ENCODE measurements around the gene MYO5B. TPM values are rescaled to one million over a fixed set of nuclear protein-coding genes. Genes with fewer than 3 reads are reported as not detected.

MYO5B gene
- total and polyA plus RNA-seq, 2 of the 4 experiments (the other 2 are of a cell fraction): 0.24 to 0.54 TPM

DNA sequence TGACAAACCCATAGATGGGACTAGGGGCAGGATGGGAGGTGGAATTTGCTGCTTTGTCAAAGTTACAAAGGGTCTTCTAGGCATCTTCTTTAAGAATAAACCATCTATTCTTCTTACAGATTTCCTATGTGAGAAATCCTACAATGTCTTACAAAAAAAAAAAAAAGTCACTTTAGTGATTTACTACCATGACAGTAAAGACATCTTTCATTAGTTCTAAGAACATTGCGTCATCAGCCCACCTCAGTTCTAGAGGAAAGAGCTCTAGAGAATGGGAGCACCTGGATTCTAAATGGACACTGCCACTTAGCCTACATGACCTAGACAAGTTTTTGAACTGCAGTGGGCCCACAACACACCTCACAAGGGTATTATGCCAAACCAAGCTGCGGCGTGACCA lies 172.0 kb downstream of the MYO5B start:
- no peak overlapping the region for H2BK20ac ChIP-seq (ENCODE audit: low read depth, low read length)
- no peak overlapping the region for H2BK5ac ChIP-seq (ENCODE audit: low read depth, low read length, poor library complexity, severe bottlenecking)
- H2AK9ac ChIP-seq (replicated peaks; ENCODE audit: low read depth, low read length, poor library complexity): no peak overlapping the region
- H4K5ac ChIP-seq (ENCODE audit: low read depth, low read length): no peak overlapping the region
- H3K27me3 ChIP-seq (ENCODE audit: control insufficient read depth, insufficient read depth, low read length): peaks cover 1% of the 10 kb centered on the region; the same call in 1 of the 2 replicates
- H2BK15ac ChIP-seq (ENCODE audit: low read depth, low read length): no peak overlapping the region
- dilution Hi-C loops (cut with HindIII; ENCODE audit: low sequenced_read_pairs, unreplicated experiment) (no loop called here), intact Hi-C loops (cut with micrococcal nuclease) (no loop called here), in situ Hi-C loops (cut with MboI; ENCODE audit: low sequenced_read_pairs) (no loop called here)
- ChIA-PET CTCF (interaction anchor here (0.5 kb wide), 1 partner anchor 365 kb away, joined by 3 read pairs; no protein-coding TSS in a partner anchor), POLR2A (ENCODE audit: unreplicated experiment) (no interaction called here)
- H4K91ac ChIP-seq (ENCODE audit: insufficient read depth, low read depth, low read length): no peak overlapping the region
- H3K18ac ChIP-seq (ENCODE audit: low read depth, low read length): no peak overlapping the region
- DNase-seq (no peak), ATAC-seq (ENCODE audit: low read depth) (no peak)
- no peak overlapping the region for H3K9ac ChIP-seq (ENCODE audit: low read depth, low read length)
- H3K14ac ChIP-seq (replicated peaks; ENCODE audit: low read depth, low read length): no peak overlapping the region
- TF ChIP-seq, protein P1, sequence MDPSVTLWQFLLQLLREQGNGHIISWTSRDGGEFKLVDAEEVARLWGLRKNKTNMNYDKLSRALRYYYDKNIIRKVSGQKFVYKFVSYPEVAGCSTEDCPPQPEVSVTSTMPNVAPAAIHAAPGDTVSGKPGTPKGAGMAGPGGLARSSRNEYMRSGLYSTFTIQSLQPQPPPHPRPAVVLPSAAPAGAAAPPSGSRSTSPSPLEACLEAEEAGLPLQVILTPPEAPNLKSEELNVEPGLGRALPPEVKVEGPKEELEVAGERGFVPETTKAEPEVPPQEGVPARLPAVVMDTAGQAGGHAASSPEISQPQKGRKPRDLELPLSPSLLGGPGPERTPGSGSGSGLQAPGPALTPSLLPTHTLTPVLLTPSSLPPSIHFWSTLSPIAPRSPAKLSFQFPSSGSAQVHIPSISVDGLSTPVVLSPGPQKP (IDR thresholded peaks at IDR 0.05; ENCODE audit: borderline replicate concordance, low read depth, low read length): no peak
- peak; percentile 49 for TF ChIP-seq CEBPB (IDR thresholded peaks at IDR 0.05; ENCODE audit: low read depth, low read length)
- no peak for TF ChIP-seq MAZ (IDR thresholded peaks at IDR 0.05; ENCODE audit: borderline replicate concordance, low read depth, low read length)
- WGBS, 2 experiments (ENCODE audit: extremely low coverage in 2 of 2, insufficient read length in 1 of 2): no CpG with 5 or more reads among the region's 3 CpGs
- no peak overlapping the region for H3K23ac ChIP-seq (ENCODE audit: low read depth, low read length)
- no peak overlapping the region for H3K27ac ChIP-seq (ENCODE audit: insufficient read depth, low read length)
- H2AK5ac ChIP-seq (ENCODE audit: low read depth, low read length): no peak overlapping the region
- H2AFZ ChIP-seq (replicated peaks; ENCODE audit: low read length, poor library complexity): no peak overlapping the region
- no peak overlapping the region for H3K4me2 ChIP-seq (ENCODE audit: low read depth, low read length)
- no peak overlapping the region for H3K56ac ChIP-seq (ENCODE audit: extremely low read depth, insufficient read depth, low read length)
- H3K4ac ChIP-seq (ENCODE audit: low read depth, low read length): no peak overlapping the region
- no peaks in the 10 kb centered on the region for H3K79me1 ChIP-seq (ENCODE audit: low read depth in 1 of 2, low read length in 2 of 2)
- no peaks in the 10 kb centered on the region for H3K4me1 ChIP-seq (ENCODE audit: control insufficient read depth, insufficient read depth, low read length)
- no peak overlapping the region for H2BK120ac ChIP-seq (ENCODE audit: low read depth, low read length)
- no peaks in the 10 kb centered on the region for H3K9me3 ChIP-seq (ENCODE audit: control insufficient read depth, insufficient read depth, low read length)
- H3K36me3 ChIP-seq (ENCODE audit: control insufficient read depth, insufficient read depth, low read length): no peaks in the 10 kb centered on the region
- no TSS peak for BruUV-seq (replicated peaks)
- H3K9me1 ChIP-seq (ENCODE audit: insufficient read depth, low read length): no peaks in the 10 kb centered on the region
- H3K4me3 ChIP-seq (ENCODE audit: insufficient read depth, low read depth, low read length): no peak overlapping the region
- no peak overlapping the region for H4K8ac ChIP-seq (ENCODE audit: low read depth in 2 of 2, low read length in 2 of 2)
- H4K20me1 ChIP-seq (ENCODE audit: insufficient read depth, low read length): no peaks in the 10 kb centered on the region

All from IMR-90 (cell line).